PFSK-1 (cell line): ENCODE measurements around the gene WIPF3.

Source experiments
- POLR2AphosphoS5 ChIP-seq: IDR thresholded peaks from 2 replicates; pipeline ENCODE4 v1.6.1; 2012; ENCODE audit warnings: low read depth, mild to moderate bottlenecking, control low read depth, low read length, moderate library complexity
- REST ChIP-seq, 2 experiments: IDR thresholded peaks; 2 replicates each; pipeline versions ENCODE4 v1.6.1 to v1.8.0; 2011 to 2012; ENCODE audit warnings: low read depth in 2 of 2, low read length in 2 of 2, control low read depth in 1 of 2, inconsistent platforms in 1 of 2, mild to moderate bottlenecking in 1 of 2, moderate library complexity in 1 of 2; ENCODE audit not compliant: insufficient read depth in 1 of 2
- TAF1 ChIP-seq: IDR thresholded peaks from 2 replicates; pipeline ENCODE4 v1.6.1; 2012; ENCODE audit warnings: low read length, control low read depth, borderline replicate concordance; ENCODE audit not compliant: insufficient read depth

GRCh38 chr7:29793507-29793906, 12.8 kb upstream of the WIPF3 start:
- TF ChIP-seq REST (IDR thresholded peaks at IDR 0.05; ENCODE audit: insufficient read depth in 1 of 2, low read depth in 2 of 2, low read length in 2 of 2) (no peak), POLR2AphosphoS5 (no peak), TAF1 (no peak)
